Endothelial cell of umbilical vein (primary cell): ENCODE data around the gene SIAH2. TPM values are rescaled to one million over a fixed set of nuclear protein-coding genes. Genes with fewer than 3 reads are reported as not detected.

Source experiments
- BruUV-seq: library from RNA; stranded (reverse); fragments of 400-500 nt; replicated peaks from 2 replicates; lab custom pipeline; 2021; lab: Mats Ljungman, UMichigan
- CTCF ChIA-PET: fragments of 300-600, 350-600 bp; sonication (Branson Sonifier 250); formaldehyde crosslinking; loops from one replicate; lab custom pipeline; 2021; ENCODE audit warnings: antibody characterized with exemption, inconsistent platforms; lab: Charles Lee
- POLR2A ChIA-PET: fragments of 300-600, 350-600 bp; sonication (Branson Sonifier 250); formaldehyde crosslinking; loops from one replicate; lab custom pipeline; 2021; ENCODE audit warnings: antibody characterized with exemption, inconsistent platforms; lab: Charles Lee
- DNase-seq: peaks from one replicate; pipeline ENCODE4 v3.0.0-alpha.2; 2011; ENCODE audit warnings: low read depth, low spot score
- FAIRE-seq: peaks from 2 replicates; lab custom pipeline; 2011; peaks lifted over from hg19 to GRCh38; lab: Jason Lieb, UNC
- H2AFZ ChIP-seq: 2 replicates; pipeline ENCODE4 v1.6.0; 2012; ENCODE audit warnings: low read depth, low read length, control low read depth, inconsistent platforms
- H3K27ac ChIP-seq: 2 replicates; pipeline ENCODE4 v1.5.1; 2011; ENCODE audit warnings: low read depth, mild to moderate bottlenecking, control low read depth, low read length, moderate library complexity; ENCODE audit not compliant: insufficient read depth
- H3K27me3 ChIP-seq, 2 experiments: 2 replicates each; pipeline versions ENCODE4 v1.6.0 to v1.6.1; 2011; ENCODE audit warnings: low read length in 2 of 2, mixed read lengths in 1 of 2; ENCODE audit not compliant: control insufficient read depth in 2 of 2, insufficient read depth in 2 of 2
- H3K36me3 ChIP-seq, 2 experiments: 2 replicates in 1 of 2; 3 replicates in 1 of 2; pipeline ENCODE4 v1.5.1; 2011; ENCODE audit warnings: low read length in 2 of 2, mild to moderate bottlenecking in 1 of 2, moderate library complexity in 1 of 2; ENCODE audit not compliant: control insufficient read depth in 2 of 2, insufficient read depth in 2 of 2; ENCODE audit errors: extremely low read depth in 1 of 2
- H3K4me1 ChIP-seq: 3 replicates; pipeline ENCODE4 v1.5.1; 2011; ENCODE audit warnings: mild to moderate bottlenecking, low read length; ENCODE audit not compliant: control insufficient read depth, insufficient read depth; ENCODE audit errors: extremely low read depth
- H3K4me2 ChIP-seq: 2 replicates; pipeline ENCODE4 v1.6.1; 2011; ENCODE audit warnings: low read length, control low read depth, mixed read lengths; ENCODE audit not compliant: insufficient read depth
- H3K4me3 ChIP-seq, 3 experiments: fragments of 200-600 bp in 1 of 3; sonication (generic), shearing (Covaris generic) in 1 of 3; replicated peaks in 1 of 3; 2 replicates each; pipeline ENCODE4 v1.5.1; 2011 to 2016; ENCODE audit warnings: control low read depth in 3 of 3, low read length in 3 of 3, mild to moderate bottlenecking in 2 of 3, inconsistent platforms in 1 of 3, low read depth in 1 of 3, moderate library complexity in 1 of 3; ENCODE audit not compliant: insufficient read depth in 1 of 3
- H3K79me2 ChIP-seq: 2 replicates; pipeline ENCODE4 v1.6.0; 2012; ENCODE audit warnings: low read length, inconsistent platforms; ENCODE audit not compliant: control insufficient read depth, insufficient read depth
- H3K9ac ChIP-seq: replicated peaks from 2 replicates; pipeline ENCODE3; 2011; ENCODE audit warnings: low read length, control low read depth; ENCODE audit not compliant: insufficient read depth; ENCODE audit errors: extremely low read depth
- H3K9me1 ChIP-seq: replicated peaks from 3 replicates; pipeline ENCODE4 v1.6.0; 2011; ENCODE audit warnings: mild to moderate bottlenecking, low read length; ENCODE audit not compliant: control insufficient read depth, insufficient read depth; ENCODE audit errors: extremely low read depth
- H3K9me3 ChIP-seq: replicated peaks from 2 replicates; pipeline ENCODE4 v1.5.1; 2012; ENCODE audit warnings: low read length, inconsistent platforms; ENCODE audit not compliant: control insufficient read depth, insufficient read depth
- H4K20me1 ChIP-seq: replicated peaks from 2 replicates; pipeline ENCODE3; 2011; ENCODE audit warnings: mild to moderate bottlenecking, low read length; ENCODE audit not compliant: control insufficient read depth, insufficient read depth; ENCODE audit errors: extremely low read depth
- CTCF ChIP-seq, 2 donors: IDR thresholded peaks; 1 replicate in 1 of 2; 2 replicates in 1 of 2; pipeline ENCODE4 v1.5.1; 2011; ENCODE audit warnings: low read length in 2 of 2, mild to moderate bottlenecking in 2 of 2, moderate library complexity in 2 of 2, control low read depth in 1 of 2, inconsistent platforms in 1 of 2, low read depth in 1 of 2; ENCODE audit not compliant: insufficient read depth in 1 of 2; ENCODE audit errors: extremely low read depth in 1 of 2
- EZH2 ChIP-seq: IDR thresholded peaks from 2 replicates; pipeline ENCODE4 v1.6.1; 2012; ENCODE audit warnings: borderline replicate concordance, low read depth, mild to moderate bottlenecking, moderate library complexity, low read length, inconsistent platforms; ENCODE audit not compliant: severe bottlenecking
- FOS ChIP-seq: IDR thresholded peaks from 2 replicates; pipeline ENCODE4 v1.6.1; 2011; ENCODE audit warnings: mild to moderate bottlenecking, low read length, moderate library complexity, borderline replicate concordance; ENCODE audit not compliant: insufficient read depth
- GATA2 ChIP-seq: IDR thresholded peaks from 2 replicates; pipeline ENCODE4 v1.7.0; 2011; ENCODE audit warnings: low read depth, mild to moderate bottlenecking, moderate library complexity, mixed read lengths, low read length; ENCODE audit not compliant: insufficient read length, insufficient read depth
- JUN ChIP-seq: IDR thresholded peaks from 2 replicates; pipeline ENCODE4 v1.6.1; 2011; ENCODE audit warnings: borderline replicate concordance, low read depth; ENCODE audit not compliant: insufficient read length, insufficient read depth
- MAX ChIP-seq: IDR thresholded peaks from 2 replicates; pipeline ENCODE4 v1.6.1; 2011; ENCODE audit not compliant: insufficient read depth, insufficient read length
- MYC ChIP-seq: IDR thresholded peaks from one replicate; pipeline ENCODE4 v1.6.1; 2011; ENCODE audit warnings: mild to moderate bottlenecking, low read depth, low read length
- POLR2A ChIP-seq: IDR thresholded peaks from 2 replicates; pipeline ENCODE4 v1.6.1; 2012; ENCODE audit warnings: low read depth, mild to moderate bottlenecking, control low read depth, low read length
- POLR2AphosphoS5 ChIP-seq: IDR thresholded peaks from 2 replicates; pipeline ENCODE4 v1.6.1; 2012; ENCODE audit warnings: low read depth, mild to moderate bottlenecking, control low read depth, low read length, moderate library complexity; ENCODE audit not compliant: insufficient read depth
- dilution Hi-C: fragments of 300-500 bp; cut with MboI; formaldehyde crosslinking; loops from one replicate; pipeline ENCODE4 v1.15.0; 2019; ENCODE audit warnings: low sequenced_read_pairs; ENCODE audit not compliant: extremely low pct_ligation_motif_present
- intact Hi-C: fragments of 100-400 bp; cut with micrococcal nuclease; formaldehyde crosslinking; loops from one replicate; pipeline ENCODE4 v1.10.0; 2022
- polyA plus RNA-seq, 4 experiments: library from polyadenylated mRNA; depleted of rRNA in 3 of 4; stranded (reverse) in 3 of 4; unstranded in 1 of 4; fragments of >200 nt; gene quantifications; 2 replicates each; pipeline versions ENCODE4 v1.2.1 to v1.2.3, GENCODE V29; 2011 to 2012; ENCODE audit warnings: missing spikeins in 1 of 4
- total RNA-seq: library from RNA; stranded (reverse); gene quantifications from 2 replicates; pipeline ENCODE4 v1.2.3, GENCODE V29; 2021

The SIAH2 gene
- total and polyA plus RNA-seq, 2 donors (not counting 3 experiments of a cell fraction or from before 2014, with no cell fraction given): 16.7 to 25.1 TPM

- Histone ChIP-seq H3K36me3 (no peaks in the 10 kb centered on the region), H3K27me3 (peaks cover 7 to 12% of the 10 kb centered on the region in 2 experiments), H3K27ac (no peak overlapping the region), H2AFZ (no peak overlapping the region), H3K4me2 (no peak overlapping the region), H3K4me3 (no peak overlapping the region), H4K20me1 (no peaks in the 10 kb centered on the region), H3K79me2 (no peaks in the 10 kb centered on the region), H3K9me3 (no peaks in the 10 kb centered on the region), H3K9me1 (no peaks in the 10 kb centered on the region), H3K9ac (no peak overlapping the region), H3K4me1 (peaks cover 5% of the 10 kb centered on the region)
- BruUV-seq: no TSS peak
- dilution Hi-C loops: no loop called here
- DNase-seq (no peak), FAIRE-seq (peak; percentile 57)
- POLR2A ChIA-PET: no interaction called here
- CTCF ChIA-PET: interaction anchor here (0.7 to 1.5 kb wide), 2 partner anchors 20 to 80 kb away, joined by 4 to 5 read pairs; no protein-coding TSS in a partner anchor
- intact Hi-C loops: loop anchor here (5.0 kb wide), 1 partner anchor 498 kb away; no protein-coding TSS in a partner anchor
- TF ChIP-seq EZH2 (no peak), JUN (no peak), GATA2 (no peak), POLR2A (no peak), FOS (no peak), POLR2AphosphoS5 (no peak), MAX (no peak), MYC (no peak), CTCF (IDR thresholded peaks at IDR 0.05; ENCODE audit: extremely low read depth in 1 of 2, insufficient read depth in 1 of 2, low read depth in 1 of 2, low read length in 2 of 2) (no peak)
Measured at GRCh38 chr3:150784747-150785125, 21.8 kb upstream of the SIAH2 start.
